ENCODE results near the gene KIF3C.
"Not testable (repeated sequence)": the region's sequence is repeated elsewhere in the genome, so short reads cannot be mapped to it uniquely, and the experiment has no call there.

Gene KIF3C

DNA sequence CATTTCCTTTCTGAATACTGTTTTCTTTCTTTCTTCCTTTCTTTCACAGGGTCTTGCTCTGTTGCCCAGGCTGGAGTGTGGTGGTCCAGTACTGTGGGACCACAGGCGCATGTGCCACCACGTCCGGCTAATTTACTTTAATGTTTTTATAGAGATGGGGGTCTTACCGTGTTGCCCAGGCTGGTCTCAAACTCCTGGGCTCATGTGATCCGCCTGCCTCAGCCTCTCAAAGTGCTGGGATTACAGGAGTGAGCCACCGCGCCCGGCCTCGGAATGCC is 68.7 kb downstream of the KIF3C start:
- not testable (repeated sequence) for DNase-seq

DNA sequence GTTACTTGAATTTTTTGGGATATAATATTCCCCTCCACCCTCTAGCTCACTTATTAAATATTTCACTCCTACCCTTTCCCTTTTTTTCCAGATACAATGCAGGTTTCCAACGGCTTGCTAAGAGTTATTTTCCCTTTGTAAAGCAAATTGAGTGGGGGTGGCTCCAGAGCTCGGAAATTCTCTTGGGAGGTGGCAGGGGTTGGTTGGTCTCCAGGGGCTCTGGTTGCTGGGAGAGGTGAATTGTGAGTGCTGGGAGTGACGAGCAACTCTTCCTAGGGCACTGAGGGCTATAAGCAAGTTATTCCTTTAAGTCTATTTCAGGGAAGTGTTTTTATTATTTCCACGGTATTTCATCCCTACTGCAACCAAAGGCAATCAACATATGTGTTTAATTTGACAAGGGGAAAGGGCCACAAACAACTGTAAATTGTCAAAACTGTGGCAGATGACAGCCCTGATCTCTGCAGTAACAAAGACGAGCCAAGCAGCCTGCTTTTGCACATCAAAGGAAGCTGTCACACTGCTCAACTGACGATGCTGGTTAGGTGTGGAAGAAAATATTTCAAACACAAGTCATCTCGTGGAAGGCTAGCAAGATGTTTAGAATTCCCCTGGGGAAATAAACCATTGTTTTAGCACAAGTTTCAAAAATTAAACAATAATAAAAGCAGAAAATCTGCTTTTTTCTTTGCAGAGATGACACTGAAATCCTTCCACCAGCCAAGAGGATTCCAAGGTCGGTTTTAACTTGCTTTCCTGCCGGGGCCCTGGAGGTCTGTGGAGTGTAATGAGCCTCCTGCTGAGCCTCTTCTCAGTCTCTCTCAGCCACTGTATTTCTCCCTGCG is 69.2 kb downstream of the KIF3C start:
- DNase-seq, result no peak

DNA sequence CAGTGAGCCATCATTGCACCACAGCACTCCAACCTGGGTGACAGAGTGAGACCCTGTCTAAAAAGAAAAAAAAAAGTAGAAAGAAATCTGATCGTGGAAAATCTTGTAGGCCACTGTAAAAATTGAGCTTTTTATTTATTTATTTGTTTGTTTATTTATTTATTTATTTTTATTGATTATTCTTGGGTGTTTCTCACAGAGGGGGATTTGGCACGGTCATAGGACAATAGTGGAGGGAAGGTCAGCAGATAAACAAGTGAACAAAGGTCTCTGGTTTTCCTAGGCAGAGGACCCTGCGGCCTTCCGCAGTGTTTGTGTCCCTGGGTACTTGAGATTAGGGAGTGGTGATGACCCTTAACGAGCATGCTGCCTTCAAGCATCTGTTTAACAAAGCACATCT is 72.7 kb downstream of the KIF3C start:
- DNase-seq, result not testable (repeated sequence)

DNA sequence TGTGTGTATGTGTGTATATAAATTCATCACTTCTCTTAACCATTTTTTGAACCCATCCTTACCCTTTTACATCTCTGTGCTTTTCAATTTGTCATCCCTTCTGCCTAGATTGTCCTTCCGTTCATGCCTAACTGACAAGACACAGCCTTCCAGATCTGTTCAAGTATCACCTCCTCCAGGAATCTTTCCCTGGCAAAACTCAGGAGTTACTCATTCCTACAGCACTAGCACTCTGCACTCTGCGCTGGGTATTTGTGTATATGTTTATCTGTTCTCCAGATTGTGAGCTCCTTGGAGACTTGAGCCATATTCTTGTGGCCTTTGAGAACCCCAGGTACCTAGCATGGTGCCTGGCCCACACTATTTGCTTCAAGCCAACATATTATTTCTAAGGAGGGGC is 77.2 kb downstream of the KIF3C start:
- no peak for DNase-seq

DNA sequence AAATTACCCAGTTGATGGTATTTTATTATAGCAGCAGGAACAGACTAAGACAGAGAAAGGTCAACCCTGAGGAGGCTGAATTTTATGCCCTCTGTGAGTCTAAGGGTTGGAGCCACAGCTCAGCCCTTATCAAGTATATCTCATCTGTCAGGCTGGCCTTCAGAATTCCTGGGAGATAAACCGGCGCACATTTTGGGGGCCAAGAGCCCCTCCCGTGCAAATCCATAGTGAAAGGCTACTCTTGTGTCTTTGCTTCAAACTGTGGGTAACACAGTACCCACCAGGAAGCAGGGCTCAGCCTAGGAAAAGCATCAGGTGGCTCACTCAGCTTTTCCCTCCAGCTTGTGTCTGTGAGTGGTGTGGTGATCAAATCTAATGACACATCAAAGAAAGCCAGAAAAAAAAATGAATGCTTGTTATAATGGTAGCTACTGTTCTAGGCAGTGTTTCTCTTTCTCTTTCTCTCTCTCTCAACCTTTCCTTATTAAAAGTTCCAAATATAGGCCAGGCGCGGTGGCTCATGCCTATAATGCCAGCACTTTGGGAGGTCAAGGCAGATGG is 79.0 kb downstream of the KIF3C start:
- no peak for DNase-seq

DNA sequence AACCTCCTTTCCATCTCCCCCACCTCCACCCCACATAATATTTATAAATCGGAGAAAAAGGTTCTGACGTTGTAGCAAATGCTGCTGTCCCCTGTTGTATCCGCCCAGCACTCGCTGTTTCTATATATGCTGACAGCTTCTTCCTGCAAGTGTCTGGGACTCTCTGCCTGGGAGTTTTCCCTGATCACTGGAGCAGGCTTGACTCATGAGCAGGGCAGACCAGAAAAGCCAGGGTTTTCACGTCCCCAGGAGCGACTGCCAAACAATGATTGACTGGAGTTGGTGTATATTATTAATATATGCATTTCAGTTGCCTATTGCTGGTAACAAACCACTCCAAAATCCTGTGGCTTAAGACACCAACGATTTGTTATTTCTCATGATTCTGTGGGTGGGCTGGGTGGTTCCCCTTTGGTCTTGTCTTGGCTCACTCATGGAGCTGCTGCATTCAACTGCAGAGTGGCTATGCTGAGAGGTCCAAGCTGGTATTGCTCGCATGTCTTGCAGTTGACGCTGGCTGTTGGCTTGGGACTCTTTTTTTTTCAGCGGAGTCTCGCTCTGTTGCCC is 82.8 kb downstream of the KIF3C start:
- no peak for DNase-seq

DNA sequence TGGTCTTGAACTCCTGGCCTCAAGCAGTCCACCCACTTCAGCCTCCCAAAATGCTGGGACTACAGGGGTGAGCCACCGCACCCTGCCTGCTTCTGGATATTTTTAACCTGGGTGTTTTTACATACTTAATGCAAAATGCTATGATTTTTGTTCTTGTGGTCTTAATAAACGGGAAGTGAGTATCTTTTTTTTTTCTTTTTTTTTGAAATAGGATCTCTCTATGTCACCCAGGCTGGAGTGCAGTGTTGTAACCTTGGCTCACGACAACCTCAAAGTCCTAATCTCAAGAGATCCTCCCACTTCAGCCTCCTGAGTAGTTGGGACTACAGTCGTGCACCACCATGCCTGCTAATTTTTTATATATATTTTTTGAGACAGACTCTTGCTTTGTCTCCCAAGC is 84.8 kb downstream of the KIF3C start:
- no peak for DNase-seq

DNA sequence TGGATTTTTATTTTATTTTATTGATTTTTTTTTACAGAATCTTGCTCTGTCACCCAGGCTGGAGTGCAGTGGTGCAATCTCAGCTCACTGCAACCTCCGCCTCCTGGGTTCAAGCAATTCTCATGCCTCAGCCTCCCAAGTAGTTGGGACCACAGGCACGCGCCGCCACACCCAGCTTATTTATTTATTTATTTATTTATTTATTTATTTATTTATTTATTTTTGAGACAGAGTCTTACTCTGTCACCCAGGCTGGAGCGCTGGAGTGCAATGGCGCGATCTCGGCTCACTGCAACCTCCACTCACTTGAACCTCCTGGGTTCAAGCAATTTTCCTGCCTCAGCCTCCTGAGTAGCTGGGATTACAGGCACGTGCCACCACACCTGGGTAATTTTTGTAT is 86.0 kb downstream of the KIF3C start:
- not testable (repeated sequence) for DNase-seq

DNA sequence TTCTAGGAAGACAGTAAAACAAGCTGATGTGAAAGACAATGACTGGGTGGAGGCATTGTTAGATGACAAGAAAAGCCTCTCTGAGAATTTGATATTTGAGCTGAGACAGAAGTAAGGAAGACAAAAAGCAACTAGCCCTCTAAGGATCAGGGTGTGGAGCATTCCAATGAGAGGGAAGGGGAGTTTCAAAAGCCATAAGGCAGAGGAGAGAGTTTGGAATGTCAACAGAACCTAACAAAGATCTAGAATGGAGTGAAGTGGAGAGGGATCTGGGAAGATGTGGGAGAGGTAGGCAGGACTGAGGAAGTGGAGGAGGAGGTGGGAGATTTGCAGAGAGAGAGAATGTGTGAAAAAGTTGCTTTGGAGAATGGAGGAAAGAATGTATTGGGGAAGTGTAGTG is 86.7 kb downstream of the KIF3C start:
- DNase-seq, result no peak

DNA sequence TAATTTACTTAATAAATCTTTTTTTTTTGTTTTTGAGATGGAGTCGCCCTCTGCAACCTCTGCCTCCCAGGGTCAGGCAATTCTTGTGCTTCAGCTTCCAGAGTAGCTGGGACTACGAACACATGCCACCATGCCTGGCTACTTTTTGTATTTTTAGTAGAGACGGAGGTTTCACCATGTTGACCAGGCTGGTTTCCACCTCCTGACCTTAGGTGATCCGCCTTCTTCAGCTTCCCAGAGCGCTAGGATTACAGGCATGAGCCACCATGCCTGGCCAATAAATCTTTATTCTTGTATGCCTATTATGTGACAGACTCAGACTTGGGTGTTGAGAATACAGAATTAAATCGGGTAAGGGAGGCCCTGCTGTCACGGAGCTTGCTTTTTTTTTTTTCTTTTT is 87.3 kb downstream of the KIF3C start:
- no peak for DNase-seq

DNA sequence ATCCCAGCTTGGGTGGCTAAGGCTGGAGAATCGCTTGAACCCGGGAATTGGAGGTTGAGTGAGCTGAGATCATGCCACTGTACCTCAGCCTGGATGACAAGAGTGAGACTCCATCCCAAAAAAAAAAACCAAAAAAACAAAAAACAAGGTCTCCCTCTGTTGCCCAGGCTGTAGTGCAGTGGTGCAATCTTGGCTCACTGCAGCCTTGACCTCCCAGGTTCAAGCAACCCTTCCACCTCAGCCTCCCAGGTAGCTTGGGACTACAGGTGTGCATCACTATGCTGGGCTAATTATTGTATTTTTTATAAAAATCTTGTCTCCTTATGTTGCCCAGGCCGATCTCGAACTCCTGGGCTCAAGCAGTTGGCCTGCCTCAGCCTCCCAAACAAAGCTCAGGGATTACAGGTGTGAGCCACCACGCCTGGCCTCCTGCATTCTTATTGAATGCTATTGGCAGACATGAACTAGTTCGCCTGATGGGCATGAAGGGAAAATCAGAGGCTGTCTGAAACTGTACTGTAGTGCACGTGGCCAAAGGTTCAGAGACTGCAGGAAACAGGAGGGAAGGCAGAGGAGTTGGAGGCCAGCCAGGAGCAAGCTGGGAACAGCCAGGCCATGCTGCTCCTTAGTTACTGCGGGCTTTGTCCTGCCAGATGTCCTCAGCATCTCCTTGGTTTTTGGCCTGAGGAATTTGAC is 88.0 kb downstream of the KIF3C start:
- no peak for DNase-seq

DNA sequence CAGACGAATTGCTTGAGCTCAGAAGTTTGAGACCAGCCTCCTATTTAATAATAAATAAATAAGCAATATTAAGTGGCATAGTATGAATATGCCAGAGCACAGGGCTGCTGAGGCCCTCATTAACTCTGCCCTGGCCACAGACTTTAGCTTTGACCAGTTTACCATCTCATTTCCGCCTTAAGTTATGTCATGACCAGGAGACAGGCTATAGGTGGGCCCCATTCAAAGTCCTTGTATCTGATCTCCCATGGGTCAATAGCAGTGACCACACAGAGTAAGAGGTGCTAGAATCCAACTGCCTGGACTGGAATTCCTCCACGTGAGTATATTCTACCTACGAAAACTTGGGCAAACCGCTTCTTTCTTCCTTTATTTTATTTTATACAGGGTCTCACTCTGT is 90.6 kb downstream of the KIF3C start:
- DNase-seq, result no peak

DNA sequence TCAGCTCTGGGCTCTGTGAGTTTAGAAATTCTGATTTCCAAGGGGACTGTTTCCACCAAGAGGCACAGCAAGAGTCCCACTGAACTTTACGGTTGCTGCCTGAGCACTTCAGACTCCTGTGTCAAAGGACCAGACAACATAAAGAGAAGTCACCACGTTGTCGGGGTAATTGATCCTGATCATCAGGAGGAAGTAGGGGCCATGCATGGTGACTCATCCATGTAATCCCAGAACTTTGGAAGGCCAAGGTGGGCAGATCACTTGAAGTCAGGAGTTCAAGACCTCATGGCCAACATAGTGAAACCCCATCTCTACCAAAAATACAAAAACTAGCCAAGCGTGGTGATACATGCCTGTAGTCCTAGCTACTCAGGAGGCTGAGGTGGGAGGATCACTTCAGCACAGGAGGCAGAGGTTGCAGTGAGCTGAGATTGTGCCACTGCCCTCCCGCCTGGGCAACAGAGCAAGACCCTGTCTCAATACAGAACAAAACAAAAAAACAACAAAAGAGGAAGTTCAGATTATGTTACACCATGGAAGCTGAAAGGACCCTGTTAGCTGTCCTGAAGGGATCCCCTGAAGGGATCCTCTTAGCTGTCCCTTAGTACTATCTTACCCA is 94.6 kb downstream of the KIF3C start:
- DNase-seq, result no peak

DNA sequence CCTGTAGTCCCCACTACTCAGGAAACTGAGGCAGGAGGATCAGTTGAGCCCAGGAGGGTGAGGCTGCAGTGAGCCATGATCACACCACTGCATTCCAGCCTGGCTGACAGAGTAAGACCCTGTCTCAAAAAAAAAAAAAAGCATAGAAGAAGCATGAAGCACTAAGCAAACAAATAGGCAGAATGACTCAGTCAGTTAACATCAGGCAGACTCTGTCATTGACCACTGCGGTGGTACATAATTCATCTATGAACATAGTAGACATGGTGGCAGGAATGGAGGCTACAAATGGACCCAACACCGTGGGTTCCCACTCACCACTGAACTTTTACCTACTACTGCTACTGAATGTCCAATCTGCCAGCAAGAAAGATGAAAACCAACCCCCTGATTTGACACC is 96.4 kb downstream of the KIF3C start:
- DNase-seq, result no peak

DNA sequence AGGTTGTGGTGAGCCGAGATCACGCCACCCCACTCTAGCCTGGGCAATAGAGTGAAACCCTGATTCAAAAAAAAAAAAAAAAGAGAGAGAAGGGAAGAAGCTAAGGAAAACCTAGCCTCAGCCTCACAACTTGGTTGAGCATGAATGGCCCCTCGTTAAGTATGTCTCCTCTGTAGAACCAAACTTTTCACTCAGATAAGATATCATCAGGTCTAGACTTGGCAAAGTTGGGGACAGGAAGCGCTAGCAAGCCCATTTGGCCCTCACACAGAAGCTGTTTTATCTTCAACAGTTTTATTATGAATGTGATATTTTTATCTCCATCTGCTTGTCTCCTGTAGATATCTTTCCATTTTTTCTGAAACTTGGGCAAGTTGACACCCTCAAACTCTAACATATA is 100.5 kb downstream of the KIF3C start:
- no peak for DNase-seq

DNA sequence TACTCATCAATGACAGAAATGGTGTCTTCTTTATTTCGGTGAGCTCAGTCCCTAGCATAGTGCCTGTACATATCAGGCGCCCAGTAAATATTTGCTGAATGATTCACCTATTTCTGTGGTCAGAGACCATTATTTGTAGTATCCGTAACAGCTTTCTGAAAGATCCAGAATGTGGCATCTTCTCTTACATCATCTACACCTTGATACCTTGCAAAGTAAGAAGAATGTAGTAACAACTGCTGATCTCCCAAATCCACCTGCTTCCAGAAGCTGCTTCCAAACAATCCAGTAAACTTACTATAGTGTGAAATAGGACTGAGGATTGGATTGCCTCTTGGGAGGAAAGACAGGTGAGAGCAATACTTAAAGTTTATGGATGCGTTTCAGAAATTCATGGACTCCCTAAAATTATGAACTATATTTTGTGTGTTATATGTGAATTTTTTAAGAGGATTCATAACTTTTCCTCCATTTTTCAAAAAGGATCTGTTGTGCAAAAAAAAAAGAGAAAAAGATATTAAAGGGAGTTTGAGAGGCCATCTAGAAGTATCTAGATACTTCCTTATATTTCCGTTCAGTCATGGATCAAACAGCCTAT is 103.1 kb downstream of the KIF3C start:
- no peak for DNase-seq

DNA sequence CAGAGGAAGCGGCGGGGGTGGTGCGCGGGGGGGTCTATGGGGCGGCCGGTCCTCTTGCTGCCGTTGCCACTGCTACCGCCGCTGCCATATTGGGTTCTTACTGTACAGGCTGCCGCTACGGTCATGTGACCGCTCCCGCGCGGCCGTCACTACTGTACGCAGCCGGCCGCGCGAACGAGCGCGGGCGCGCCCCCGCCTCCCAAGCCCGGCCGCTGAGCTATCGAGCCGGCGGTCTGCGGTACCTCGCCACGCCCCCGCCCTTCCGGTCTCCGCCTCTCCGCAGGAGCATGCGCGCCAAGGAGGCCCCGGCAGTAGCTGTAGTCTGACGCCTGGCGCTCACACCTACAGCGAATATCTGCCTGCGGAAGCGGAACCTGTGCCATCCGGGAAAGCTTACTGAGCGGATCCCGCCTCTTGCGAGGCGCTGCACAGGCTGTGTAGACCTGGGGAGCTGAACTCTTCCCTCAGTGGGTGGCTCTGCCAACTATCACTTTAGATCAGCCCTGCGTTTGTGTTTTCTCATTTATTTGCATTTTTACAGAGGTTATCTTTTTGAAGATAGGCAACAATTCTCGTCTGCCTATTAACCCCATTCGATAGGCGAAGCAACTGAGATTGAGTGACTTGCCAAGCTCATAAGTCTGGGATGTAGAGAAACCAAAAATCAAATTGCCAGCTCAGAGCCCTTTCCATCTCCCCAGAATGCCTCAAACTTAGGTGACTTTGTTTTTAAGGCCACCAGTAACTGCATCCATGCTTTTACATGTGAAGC is 103.8 kb downstream of the KIF3C start, which contains the start of gene ASXL2:
Gene ASXL2, minus strand, starts transcription at position 127 of the 772 bp plus-strand sequence. CDS start 265 bp downstream, outside the sequence.
- DNase-seq, result peak; percentile 93 to 98

DNA sequence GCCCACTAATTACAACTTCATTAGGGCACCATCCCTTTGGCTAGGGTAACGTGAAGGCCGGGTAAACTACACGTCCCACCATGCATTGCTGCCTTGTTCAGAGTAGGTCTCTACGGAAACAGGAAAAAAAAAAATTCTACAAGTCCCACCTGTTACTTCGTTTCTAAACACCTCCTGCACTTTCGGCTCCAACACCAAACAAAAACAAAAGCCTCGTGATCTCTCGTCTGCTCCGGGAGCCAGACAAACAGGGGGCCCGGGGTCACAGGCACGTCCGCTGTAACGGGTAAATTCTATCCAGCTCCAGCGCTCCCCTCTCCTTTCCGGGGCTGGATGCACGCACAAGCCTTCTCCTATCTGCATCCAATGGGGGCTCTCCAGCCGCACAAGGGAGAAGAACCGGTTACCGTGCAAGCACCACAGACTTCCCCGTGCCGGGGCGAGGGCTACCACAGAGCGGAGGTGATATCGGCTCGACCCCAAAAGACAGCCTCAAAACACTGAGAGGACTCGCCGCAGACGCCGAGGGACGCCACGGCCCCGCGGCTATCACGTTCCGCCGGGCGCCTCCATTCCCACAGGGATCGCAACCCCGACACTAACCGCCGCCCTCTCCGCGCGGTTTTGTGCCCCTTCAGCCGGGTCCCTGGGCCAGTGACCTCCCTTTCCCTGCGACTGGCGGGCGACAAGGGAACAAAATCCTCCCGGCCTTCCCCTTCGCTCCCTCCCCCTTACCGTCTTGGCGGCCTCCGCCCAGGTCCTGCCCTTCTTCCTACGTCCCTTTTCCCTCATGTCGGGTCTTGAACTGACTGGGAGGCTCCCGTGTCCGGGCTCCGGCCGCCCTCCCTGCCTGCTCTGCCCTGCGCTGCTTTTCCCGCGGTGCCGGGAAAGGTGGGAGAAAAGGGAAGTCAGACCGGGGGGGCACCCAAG is 104.6 kb downstream of the KIF3C start:
- peak; percentile 74 to 75 for DNase-seq
